AG04449 (cell line): Measurements from ENCODE around the gene C1orf50.
A peak's percentile ranks its signal among the peaks of the same experiment; 100 is the strongest.

Source experiments
- CTCF ChIA-PET: fragments of 350-600 bp; formaldehyde crosslinking; extraction: SDS; loops from one replicate; lab custom pipeline; 2021; ENCODE audit warnings: antibody characterized with exemption; lab: Yijun Ruan, JAX
- POLR2A ChIA-PET: fragments of 400-600, 350-600 bp; formaldehyde crosslinking; extraction: SDS; loops from one replicate; lab custom pipeline; 2020; ENCODE audit warnings: antibody characterized with exemption, inconsistent platforms; lab: Yijun Ruan, JAX
- DNase-seq: peaks from one replicate; pipeline ENCODE4 v3.0.0-alpha.2; 2010; ENCODE audit warnings: low read depth, low spot score
- H3K4me3 ChIP-seq: 2 replicates; pipeline ENCODE4 v1.5.1; 2011; ENCODE audit warnings: low read depth, mild to moderate bottlenecking, control low read depth, low read length
- TF ChIP-seq, protein P1 (sequence below): IDR thresholded peaks from one replicate; pipeline ENCODE4 v1.5.1; 2011; ENCODE audit warnings: mild to moderate bottlenecking, moderate library complexity, low read length, control low read depth, inconsistent platforms; ENCODE audit not compliant: insufficient read depth; ENCODE audit errors: missing control alignments

The C1orf50 gene

DNA sequence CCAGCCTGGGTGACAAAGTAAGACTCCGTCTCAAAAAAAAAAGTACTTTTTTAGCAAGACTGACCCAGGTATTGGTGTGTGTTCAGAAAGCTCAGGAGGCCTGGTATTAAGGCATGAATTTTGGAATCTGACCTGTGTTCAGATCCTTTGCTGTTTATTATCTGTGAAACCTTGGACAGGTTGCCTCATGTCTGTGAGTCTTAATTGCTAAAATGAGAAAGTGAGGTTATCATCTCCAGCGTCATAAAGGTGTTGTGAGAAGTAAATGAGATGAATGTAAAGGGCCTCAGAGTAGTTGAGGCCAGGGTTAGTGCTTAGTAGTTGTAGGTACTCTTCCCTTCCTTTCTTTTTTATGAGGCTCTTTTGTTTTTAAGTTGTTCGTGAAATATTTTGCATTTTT lies 2.8 kb downstream of the C1orf50 start:
- no peak for DNase-seq
- CTCF ChIA-PET = interaction anchor here (4.7 kb wide), 1 partner anchor 9 kb away, joined by 59 read pairs; no protein-coding TSS in a partner anchor
- no peak overlapping the region for H3K4me3 ChIP-seq
- TF ChIP-seq, protein P1, sequence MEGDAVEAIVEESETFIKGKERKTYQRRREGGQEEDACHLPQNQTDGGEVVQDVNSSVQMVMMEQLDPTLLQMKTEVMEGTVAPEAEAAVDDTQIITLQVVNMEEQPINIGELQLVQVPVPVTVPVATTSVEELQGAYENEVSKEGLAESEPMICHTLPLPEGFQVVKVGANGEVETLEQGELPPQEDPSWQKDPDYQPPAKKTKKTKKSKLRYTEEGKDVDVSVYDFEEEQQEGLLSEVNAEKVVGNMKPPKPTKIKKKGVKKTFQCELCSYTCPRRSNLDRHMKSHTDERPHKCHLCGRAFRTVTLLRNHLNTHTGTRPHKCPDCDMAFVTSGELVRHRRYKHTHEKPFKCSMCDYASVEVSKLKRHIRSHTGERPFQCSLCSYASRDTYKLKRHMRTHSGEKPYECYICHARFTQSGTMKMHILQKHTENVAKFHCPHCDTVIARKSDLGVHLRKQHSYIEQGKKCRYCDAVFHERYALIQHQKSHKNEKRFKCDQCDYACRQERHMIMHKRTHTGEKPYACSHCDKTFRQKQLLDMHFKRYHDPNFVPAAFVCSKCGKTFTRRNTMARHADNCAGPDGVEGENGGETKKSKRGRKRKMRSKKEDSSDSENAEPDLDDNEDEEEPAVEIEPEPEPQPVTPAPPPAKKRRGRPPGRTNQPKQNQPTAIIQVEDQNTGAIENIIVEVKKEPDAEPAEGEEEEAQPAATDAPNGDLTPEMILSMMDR = no peak
- POLR2A ChIA-PET = no interaction called here

DNA sequence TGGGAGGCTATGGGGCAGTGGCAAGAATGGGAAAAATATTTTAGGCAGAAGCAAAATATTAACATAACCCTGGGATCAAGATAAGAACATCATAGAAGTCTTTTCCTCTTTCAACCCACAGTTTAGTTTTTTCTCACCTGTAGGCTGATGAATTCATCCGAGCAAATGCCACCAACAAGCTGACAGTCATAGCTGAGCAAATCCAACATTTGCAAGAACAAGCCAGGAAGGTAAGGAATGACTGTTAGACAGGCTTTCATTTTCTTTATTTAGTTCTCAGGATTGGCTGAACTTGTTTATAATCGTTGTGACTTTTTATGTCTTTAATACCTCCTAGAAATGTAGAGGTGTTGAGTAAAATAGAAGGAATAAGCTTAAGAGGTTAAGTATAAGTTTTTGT lies 6.4 kb downstream of the C1orf50 start:
- TF ChIP-seq, protein P1 = no peak
- DNase-seq = no peak
- POLR2A ChIA-PET = no interaction called here
- no peak overlapping the region for H3K4me3 ChIP-seq
- CTCF ChIA-PET = interaction anchor here (1.3 to 3.1 kb wide), 4 partner anchors 10 to 301 kb away, joined by 3 to 22 read pairs (median 4); no protein-coding TSS in a partner anchor

DNA sequence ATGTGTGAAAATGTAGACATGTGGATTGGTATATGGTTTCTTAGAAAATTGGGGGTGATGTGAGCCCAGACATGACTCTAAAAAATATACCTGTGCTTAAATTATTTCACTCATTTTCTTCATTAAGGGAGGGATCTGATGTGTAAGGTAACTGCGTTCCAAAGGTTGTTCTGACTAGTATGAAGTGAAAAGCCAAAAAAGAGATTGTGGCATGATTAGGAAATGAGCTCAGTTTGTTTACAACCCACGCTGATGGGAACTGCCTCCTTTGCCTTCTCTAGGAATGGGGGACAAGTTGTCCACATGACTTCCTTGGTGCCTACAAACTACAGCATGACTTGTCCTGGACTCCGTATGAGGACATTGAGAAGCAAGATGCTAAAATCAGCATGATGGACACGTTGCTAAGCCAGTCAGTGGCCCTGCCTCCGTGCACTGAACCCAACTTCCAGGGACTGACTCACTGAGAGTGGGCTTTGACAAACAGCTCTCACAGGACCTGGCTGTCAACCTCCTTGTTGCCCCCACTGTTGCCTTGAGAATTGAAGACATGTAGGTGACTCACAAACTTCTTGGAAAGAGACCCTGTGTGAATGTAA lies 8.0 kb downstream of the C1orf50 start:
- ChIA-PET CTCF (interaction anchor here (1.4 to 6.9 kb wide), 4 partner anchors 8 to 299 kb away, joined by 3 to 59 read pairs (median 13); partner anchors contain the start of genes C1orf50 and P3H1), POLR2A (no interaction called here)
- no peak overlapping the region for H3K4me3 ChIP-seq
- no peak for DNase-seq
- TF ChIP-seq, protein P1 = no peak

DNA sequence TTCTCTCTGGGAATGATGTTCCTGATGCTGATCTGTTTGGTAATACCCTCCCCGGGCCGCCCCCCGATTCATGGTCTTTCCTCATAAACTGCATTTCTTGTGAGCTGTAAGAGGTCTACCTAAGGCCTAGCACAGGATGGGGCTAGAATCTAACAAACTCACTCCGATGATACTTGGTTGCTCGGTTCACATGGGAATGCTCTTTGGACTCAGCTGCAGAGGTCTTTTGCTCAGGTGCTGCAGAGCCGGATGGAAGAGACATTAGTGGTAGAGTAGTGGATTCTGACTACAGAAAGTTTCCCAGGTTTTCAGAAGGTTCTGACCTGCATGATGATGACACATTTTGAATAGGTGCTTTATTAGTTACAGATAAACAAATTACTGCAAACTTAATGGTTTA lies 9.5 kb downstream of the C1orf50 start:
- no peak overlapping the region for H3K4me3 ChIP-seq
- TF ChIP-seq, protein P1 = no peak
- ChIA-PET POLR2A (no interaction called here), CTCF (interaction anchor here (1.4 to 6.9 kb wide), 9 partner anchors 9 to 302 kb away, joined by 4 to 128 read pairs (median 12); partner anchors contain the start of genes C1orf50, P3H1 and ZNF691)
- no peak for DNase-seq

GRCh38 chr1:42777852-42778251 lies 10.8 kb downstream of the C1orf50 start:
- no peak overlapping the region for H3K4me3 ChIP-seq
- TF ChIP-seq, protein P1 = peak; percentile 68
- CTCF ChIA-PET = interaction anchor here (0.6 to 6.9 kb wide), 28 partner anchors 10 to 373 kb away, joined by 3 to 128 read pairs (median 4); partner anchors contain the start of genes C1orf50, P3H1 and ZNF691
- POLR2A ChIA-PET = interaction anchor here (1.4 kb wide), 1 partner anchor 11 kb away, joined by 4 read pairs; the partner anchor contains the start of genes C1orf50 and P3H1
- no peak for DNase-seq

GRCh38 chr1:42779725-42780124 lies 12.7 kb downstream of the C1orf50 start:
- DNase-seq = no peak
- TF ChIP-seq, protein P1 = no peak
- ChIA-PET POLR2A (no interaction called here), CTCF (interaction anchor here (1.1 to 6.9 kb wide), 8 partner anchors 12 to 293 kb away, joined by 3 to 128 read pairs (median 16); partner anchors contain the start of genes C1orf50 and P3H1)
- no peak overlapping the region for H3K4me3 ChIP-seq
